AG08395 (cell line): ENCODE measurements around the gene SMAD7.

Experiments used
- DNase-seq: peaks from one replicate; pipeline ENCODE4 v3.0.0; 2012; ENCODE audit warnings: mixed read lengths, low spot score

Gene SMAD7

GRCh38 chr18:48986851-48987761, 36.3 kb upstream of the SMAD7 start:
- no peak for DNase-seq

GRCh38 chr18:48985161-48985560, 34.4 kb upstream of the SMAD7 start:
- DNase-seq = no peak

GRCh38 chr18:48983793-48984437, 33.1 kb upstream of the SMAD7 start:
- no peak for DNase-seq

- DNase-seq = no peak
Measured at GRCh38 chr18:48982266-48982665, 31.5 kb upstream of the SMAD7 start.

- no peak for DNase-seq
Measured at GRCh38 chr18:48979944-48980890, 29.5 kb upstream of the SMAD7 start.

GRCh38 chr18:48977914-48978313, 27.1 kb upstream of the SMAD7 start:
- DNase-seq = no peak

GRCh38 chr18:48975817-48976649, 25.3 kb upstream of the SMAD7 start:
- DNase-seq = peak; percentile 83

- DNase-seq = no peak
Measured at GRCh38 chr18:48975120-48975816, 24.5 kb upstream of the SMAD7 start.

GRCh38 chr18:48974304-48975119, 23.7 kb upstream of the SMAD7 start:
- no peak for DNase-seq

GRCh38 chr18:48973731-48974130, 23.0 kb upstream of the SMAD7 start:
- DNase-seq = no peak

- DNase-seq = no peak
Measured at GRCh38 chr18:48968412-48969215, 17.8 kb upstream of the SMAD7 start.

- no peak for DNase-seq
Measured at GRCh38 chr18:48967545-48967944, 16.8 kb upstream of the SMAD7 start.

GRCh38 chr18:48966523-48966922, 15.8 kb upstream of the SMAD7 start:
- DNase-seq = no peak

- DNase-seq = no peak
Measured at GRCh38 chr18:48963586-48964470, 13.1 kb upstream of the SMAD7 start.

GRCh38 chr18:48962994-48963561, 12.3 kb upstream of the SMAD7 start:
- DNase-seq = no peak

- DNase-seq = no peak
Measured at GRCh38 chr18:48962252-48962993, 11.7 kb upstream of the SMAD7 start.

- DNase-seq = no peak
Measured at GRCh38 chr18:48961547-48961946, 10.8 kb upstream of the SMAD7 start.
